SU-DHL-6 (cell line): Measurements from ENCODE around the gene HAAO.

Source experiments
- CTCF ChIP-seq: fragments of 200-600 bp; sonication (generic); IDR thresholded peaks from one replicate; pipeline ENCODE4 v1.5.1; 2017; ENCODE audit warnings: antibody characterized with exemption, mild to moderate bottlenecking, low read length, moderate library complexity; ENCODE audit not compliant: insufficient read depth, poor library complexity, severe bottlenecking
- EZH2phosphoT487 ChIP-seq: fragments of 200-600 bp; sonication (generic), shearing (Covaris generic); conservative IDR thresholded peaks from 2 replicates; pipeline ENCODE4 v1.6.1; 2018; ENCODE audit warnings: mild to moderate bottlenecking, antibody characterized with exemption, low read length, moderate library complexity, mixed read lengths

- no peak for TF ChIP-seq CTCF
- no peak for TF ChIP-seq EZH2phosphoT487
Observed at GRCh38 chr2:42743659-42743990, 48.8 kb downstream of the HAAO start.
